K562 (cell line): ENCODE measurements around the gene SLC35F4. TPM values are rescaled to one million over a fixed set of nuclear protein-coding genes. Genes with fewer than 3 reads are reported as not detected.

Experiments used
- ATAC-seq: fragments of 200-7000 bp; cut with Tn5 transposase; 3 replicates; pipeline ENCODE4 v1.9.1; 2020; ENCODE audit warnings: moderate library complexity
- BruUV-seq: library from RNA; stranded (reverse); fragments of 400-500 nt; replicated peaks from 2 replicates; lab custom pipeline; 2021; lab: Mats Ljungman, UMichigan
- CTCF ChIA-PET: fragments of 300-600 bp; formaldehyde crosslinking; extraction: SDS; loops from one replicate; lab custom pipeline; 2021; ENCODE audit warnings: low intra/inter-chr PET ratio; lab: Yijun Ruan, JAX
- POLR2A ChIA-PET: fragments of 300-600, 350-650 bp; sonication (Branson Sonifier 250); formaldehyde crosslinking; extraction: SDS; loops from one replicate; lab custom pipeline; 2021; ENCODE audit warnings: antibody characterized with exemption, inconsistent platforms; lab: Yijun Ruan, JAX
- DNase-seq, 4 experiments: peaks; one replicate each; pipeline versions ENCODE4 v3.0.0 to v3.0.0-alpha.2; 2011 to 2018; ENCODE audit warnings: low spot score in 3 of 4, mixed read lengths in 3 of 4; ENCODE audit errors: extremely low read depth in 1 of 4
- FAIRE-seq: peaks from 2 replicates; lab custom pipeline; 2011; peaks lifted over from hg19 to GRCh38; lab: Jason Lieb, UNC
- H2AFZ ChIP-seq: 2 replicates; pipeline ENCODE4 v1.6.0; 2011; ENCODE audit warnings: low read depth, low read length, control low read depth, inconsistent platforms
- H3K27ac ChIP-seq: fragments of 200-600 bp; 3 replicates; pipeline ENCODE4 v1.8.0; 2011; ENCODE audit warnings: low read depth, mild to moderate bottlenecking, control low read depth, inconsistent platforms, low read length, moderate library complexity, mixed read lengths; ENCODE audit errors: extremely low read depth
- H3K27me3 ChIP-seq, 2 experiments: fragments of 300-600 bp in 1 of 2; 2 replicates in 1 of 2; 3 replicates in 1 of 2; pipeline versions ENCODE4 v1.6.0 to v1.8.0; 2011; ENCODE audit warnings: inconsistent platforms in 2 of 2, low read length in 2 of 2, mild to moderate bottlenecking in 1 of 2, mixed read lengths in 1 of 2, moderate library complexity in 1 of 2; ENCODE audit not compliant: control insufficient read depth in 2 of 2, insufficient read depth in 2 of 2
- H3K36me3 ChIP-seq: fragments of 300-600 bp; 3 replicates; pipeline ENCODE4 v1.8.0; 2011; ENCODE audit warnings: mild to moderate bottlenecking, low read length, inconsistent platforms; ENCODE audit not compliant: control insufficient read depth, insufficient read depth
- H3K4me1 ChIP-seq, 2 experiments: fragments of 200-600 bp in 1 of 2; replicated peaks in 1 of 2; 2 replicates in 1 of 2; 3 replicates in 1 of 2; pipeline versions ENCODE4 v1.5.1 to v1.8.0; 2011; ENCODE audit warnings: inconsistent platforms in 2 of 2, low read length in 2 of 2, mild to moderate bottlenecking in 1 of 2, mixed read lengths in 1 of 2, moderate library complexity in 1 of 2; ENCODE audit not compliant: control insufficient read depth in 2 of 2, insufficient read depth in 2 of 2
- H3K4me2 ChIP-seq: 2 replicates; pipeline ENCODE4 v1.6.1; 2011; ENCODE audit warnings: low read length, control low read depth, inconsistent platforms, mixed read lengths; ENCODE audit not compliant: insufficient read depth
- H3K4me3 ChIP-seq: fragments of 200-600 bp; sonication (generic), shearing (Covaris generic); 2 replicates; pipeline ENCODE4 v1.5.1; 2016; ENCODE audit warnings: control low read depth, inconsistent platforms
- H3K79me2 ChIP-seq: fragments of 200-600 bp; 3 replicates; pipeline ENCODE4 v1.8.0; 2011; ENCODE audit warnings: low read length, inconsistent platforms; ENCODE audit not compliant: control insufficient read depth, insufficient read depth
- H3K9ac ChIP-seq, 2 experiments: 2 replicates each; pipeline versions ENCODE4 v1.6.0 to v1.6.1; 2011; ENCODE audit warnings: low read depth in 2 of 2, low read length in 2 of 2, control low read depth in 1 of 2, inconsistent platforms in 1 of 2, mild to moderate bottlenecking in 1 of 2, mixed read lengths in 1 of 2; ENCODE audit not compliant: insufficient read depth in 1 of 2
- H3K9me1 ChIP-seq: one replicate; pipeline ENCODE4 v1.6.0; 2011; ENCODE audit warnings: inconsistent platforms, mild to moderate bottlenecking, low read length, moderate library complexity; ENCODE audit not compliant: control insufficient read depth, insufficient read depth
- H3K9me3 ChIP-seq: replicated peaks from 2 replicates; pipeline ENCODE4 v1.5.1; 2011; ENCODE audit warnings: low read depth, low read length, inconsistent platforms; ENCODE audit not compliant: control insufficient read depth, insufficient read depth
- H4K20me1 ChIP-seq: replicated peaks from 2 replicates; pipeline ENCODE4 v1.6.1; 2011; ENCODE audit warnings: low read length, inconsistent platforms, mixed read lengths; ENCODE audit not compliant: control insufficient read depth, insufficient read depth
- BMI1 ChIP-seq: fragments of 150-350 bp; IDR thresholded peaks from 2 replicates; pipeline ENCODE4 v1.6.1; 2014; ENCODE audit warnings: low read length
- CBFB ChIP-seq: sonication (generic); formaldehyde crosslinking; IDR thresholded peaks from 2 replicates; pipeline ENCODE4 v1.4.0; 2020; ENCODE audit warnings: mild to moderate bottlenecking, missing genetic modification reagents
- CHCHD3 ChIP-seq: fragments of 250-450 bp; sonication (Bioruptor Pico); IDR thresholded peaks from 2 replicates; pipeline ENCODE4 v2.1.2; 2022; ENCODE audit warnings: mild to moderate bottlenecking
- SIRT6 ChIP-seq: IDR thresholded peaks from one replicate; pipeline ENCODE4 v1.6.1; 2012; ENCODE audit warnings: low read depth, mild to moderate bottlenecking, control low read depth, inconsistent platforms, low read length, moderate library complexity
- SREBF2 ChIP-seq: sonication (generic); formaldehyde crosslinking; IDR thresholded peaks from 2 replicates; pipeline ENCODE4 v1.4.0; 2020; ENCODE audit warnings: mild to moderate bottlenecking, missing genetic modification reagents
- ZNF445 ChIP-seq: fragments of 250-450 bp; sonication (Bioruptor Pico); IDR thresholded peaks from 2 replicates; pipeline ENCODE4 v1.4.0; 2020; ENCODE audit warnings: low read depth, mild to moderate bottlenecking, moderate library complexity
- WGBS: fragments of 100-300 bp; shearing (Covaris generic); methylation state at CpG from one replicate; pipeline ENCODE4 v1.1.6; 2016; ENCODE audit warnings: low coverage, mixed read lengths; ENCODE audit not compliant: insufficient coverage; ENCODE audit errors: missing lambda C conversion rate; 5-methylcytosine and 5-hydroxymethylcytosine counted together
- in situ Hi-C: fragments of 300-500 bp; cut with MboI; formaldehyde crosslinking; loops from 4 replicates; pipeline ENCODE4 v1.15.0; 2018; ENCODE audit warnings: inconsistent platforms, mixed read lengths
- intact Hi-C: fragments of 100-400 bp; cut with micrococcal nuclease; formaldehyde crosslinking; loops from 2 replicates; pipeline ENCODE4 v1.14.2; 2022
- polyA plus RNA-seq, 8 experiments: library from polyadenylated mRNA; depleted of rRNA in 4 of 8; stranded (reverse) in 5 of 8; unstranded in 3 of 8; fragments of >200 nt; fragmentation: Nextera tagmentation in 2 of 8; fragmentation: Illumina TruSeq in 1 of 8; extraction: Ambion mirVana in 2 of 8; extraction: Trizol in 1 of 8; gene quantifications; 2 replicates each; pipeline versions ENCODE4 v1.2.1 to v1.2.3, GENCODE V29; 2011 to 2014; ENCODE audit warnings: inconsistent platforms in 1 of 8, missing spikeins in 1 of 8
- total RNA-seq, 7 experiments: library from RNA; depleted of rRNA in 6 of 7; stranded (reverse); fragments of >200 nt in 6 of 7; fragmentation: Illumina TruSeq in 2 of 7; extraction: Trizol in 2 of 7; gene quantifications; 2 replicates each; pipeline versions ENCODE4 v1.2.1 to v1.2.3, GENCODE V29; 2011 to 2021; ENCODE audit warnings: low replicate concordance in 1 of 7
- TF ChIP-seq, protein P1 (sequence below): fragments of 250-450 bp; sonication (Bioruptor Pico); IDR thresholded peaks from 2 replicates; pipeline ENCODE4 v1.8.0; 2022; ENCODE audit warnings: inconsistent platforms
- TF ChIP-seq, protein P2 (sequence below): fragments of 250-450 bp; sonication (Bioruptor Pico); IDR thresholded peaks from 2 replicates; pipeline ENCODE4 v1.5.1; 2021; ENCODE audit warnings: mild to moderate bottlenecking
- TF ChIP-seq, protein P3 (sequence below): fragments of 450-650 bp; IDR thresholded peaks from 2 replicates; pipeline ENCODE4 v1.6.1; 2016; ENCODE audit warnings: mild to moderate bottlenecking, moderate library complexity

The SLC35F4 gene
- total and polyA plus RNA-seq, 9 of the 15 experiments (the other 6 are each of a cell fraction or from before 2014, with no cell fraction given) = 0.01 TPM; not detected in 8

DNA sequence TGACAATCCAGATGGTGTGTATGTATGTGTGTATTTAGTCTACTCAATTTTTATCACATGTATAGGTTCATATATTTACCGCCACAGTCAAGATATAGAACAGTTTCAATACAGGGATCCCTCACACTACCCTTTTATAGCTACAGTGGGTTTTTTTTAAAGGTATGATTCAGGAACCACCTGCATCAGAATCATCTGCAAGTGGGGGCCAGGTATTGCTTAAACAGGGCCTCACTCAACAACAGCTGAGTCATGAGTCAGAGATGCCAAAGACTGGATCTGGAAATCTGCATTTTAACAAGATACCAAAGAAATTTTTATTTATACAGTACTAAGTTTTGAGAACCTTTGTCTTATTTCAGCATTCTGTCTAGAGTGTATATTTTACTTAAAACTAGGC, 117.6 kb downstream of the SLC35F4 start:
- CTCF ChIA-PET = no interaction called here
- POLR2A ChIA-PET = no interaction called here
- H3K9me3 ChIP-seq = no peaks in the 10 kb centered on the region
- no peak overlapping the region for H3K4me3 ChIP-seq
- H3K27ac ChIP-seq = no peak overlapping the region
- no peaks in the 10 kb centered on the region for H4K20me1 ChIP-seq
- intact Hi-C loops = no loop called here
- no peaks in the 10 kb centered on the region for H3K36me3 ChIP-seq
- no peak for FAIRE-seq
- DNase-seq = no peak
- ATAC-seq = no peak
- BruUV-seq = no TSS peak
- 0% methylated on average over 1 of the region's 1 CpG for WGBS
- H3K79me2 ChIP-seq = no peaks in the 10 kb centered on the region
- H3K4me1 ChIP-seq = no peaks in the 10 kb centered on the region
- no peaks in the 10 kb centered on the region for H3K27me3 ChIP-seq
- no peak overlapping the region for H3K9ac ChIP-seq
- no peaks in the 10 kb centered on the region for H3K9me1 ChIP-seq
- H3K4me2 ChIP-seq = no peak overlapping the region
- no peak overlapping the region for H2AFZ ChIP-seq
- in situ Hi-C loops = no loop called here
- TF ChIP-seq, protein P1, sequence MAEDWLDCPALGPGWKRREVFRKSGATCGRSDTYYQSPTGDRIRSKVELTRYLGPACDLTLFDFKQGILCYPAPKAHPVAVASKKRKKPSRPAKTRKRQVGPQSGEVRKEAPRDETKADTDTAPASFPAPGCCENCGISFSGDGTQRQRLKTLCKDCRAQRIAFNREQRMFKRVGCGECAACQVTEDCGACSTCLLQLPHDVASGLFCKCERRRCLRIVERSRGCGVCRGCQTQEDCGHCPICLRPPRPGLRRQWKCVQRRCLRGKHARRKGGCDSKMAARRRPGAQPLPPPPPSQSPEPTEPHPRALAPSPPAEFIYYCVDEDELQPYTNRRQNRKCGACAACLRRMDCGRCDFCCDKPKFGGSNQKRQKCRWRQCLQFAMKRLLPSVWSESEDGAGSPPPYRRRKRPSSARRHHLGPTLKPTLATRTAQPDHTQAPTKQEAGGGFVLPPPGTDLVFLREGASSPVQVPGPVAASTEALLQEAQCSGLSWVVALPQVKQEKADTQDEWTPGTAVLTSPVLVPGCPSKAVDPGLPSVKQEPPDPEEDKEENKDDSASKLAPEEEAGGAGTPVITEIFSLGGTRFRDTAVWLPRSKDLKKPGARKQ (CRISPR knock-in tag) = no peak
- TF ChIP-seq BMI1 (no peak), CBFB (no peak), SREBF2 (CRISPR knock-in tag) (no peak), ZNF445 (no peak), CHCHD3 (no peak), SIRT6 (no peak)
- TF ChIP-seq, protein P2, sequence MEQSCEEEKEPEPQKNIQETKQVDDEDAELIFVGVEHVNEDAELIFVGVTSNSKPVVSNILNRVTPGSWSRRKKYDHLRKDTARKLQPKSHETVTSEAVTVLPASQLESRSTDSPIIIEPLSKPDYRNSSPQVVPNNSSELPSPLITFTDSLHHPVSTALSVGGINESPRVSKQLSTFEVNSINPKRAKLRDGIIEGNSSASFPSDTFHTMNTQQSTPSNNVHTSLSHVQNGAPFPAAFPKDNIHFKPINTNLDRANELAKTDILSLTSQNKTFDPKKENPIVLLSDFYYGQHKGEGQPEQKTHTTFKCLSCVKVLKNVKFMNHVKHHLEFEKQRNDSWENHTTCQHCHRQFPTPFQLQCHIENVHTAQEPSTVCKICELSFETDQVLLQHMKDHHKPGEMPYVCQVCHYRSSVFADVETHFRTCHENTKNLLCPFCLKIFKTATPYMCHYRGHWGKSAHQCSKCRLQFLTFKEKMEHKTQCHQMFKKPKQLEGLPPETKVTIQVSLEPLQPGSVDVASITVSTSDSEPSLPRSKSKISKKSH (CRISPR knock-in tag) = no peak
- TF ChIP-seq, protein P3, sequence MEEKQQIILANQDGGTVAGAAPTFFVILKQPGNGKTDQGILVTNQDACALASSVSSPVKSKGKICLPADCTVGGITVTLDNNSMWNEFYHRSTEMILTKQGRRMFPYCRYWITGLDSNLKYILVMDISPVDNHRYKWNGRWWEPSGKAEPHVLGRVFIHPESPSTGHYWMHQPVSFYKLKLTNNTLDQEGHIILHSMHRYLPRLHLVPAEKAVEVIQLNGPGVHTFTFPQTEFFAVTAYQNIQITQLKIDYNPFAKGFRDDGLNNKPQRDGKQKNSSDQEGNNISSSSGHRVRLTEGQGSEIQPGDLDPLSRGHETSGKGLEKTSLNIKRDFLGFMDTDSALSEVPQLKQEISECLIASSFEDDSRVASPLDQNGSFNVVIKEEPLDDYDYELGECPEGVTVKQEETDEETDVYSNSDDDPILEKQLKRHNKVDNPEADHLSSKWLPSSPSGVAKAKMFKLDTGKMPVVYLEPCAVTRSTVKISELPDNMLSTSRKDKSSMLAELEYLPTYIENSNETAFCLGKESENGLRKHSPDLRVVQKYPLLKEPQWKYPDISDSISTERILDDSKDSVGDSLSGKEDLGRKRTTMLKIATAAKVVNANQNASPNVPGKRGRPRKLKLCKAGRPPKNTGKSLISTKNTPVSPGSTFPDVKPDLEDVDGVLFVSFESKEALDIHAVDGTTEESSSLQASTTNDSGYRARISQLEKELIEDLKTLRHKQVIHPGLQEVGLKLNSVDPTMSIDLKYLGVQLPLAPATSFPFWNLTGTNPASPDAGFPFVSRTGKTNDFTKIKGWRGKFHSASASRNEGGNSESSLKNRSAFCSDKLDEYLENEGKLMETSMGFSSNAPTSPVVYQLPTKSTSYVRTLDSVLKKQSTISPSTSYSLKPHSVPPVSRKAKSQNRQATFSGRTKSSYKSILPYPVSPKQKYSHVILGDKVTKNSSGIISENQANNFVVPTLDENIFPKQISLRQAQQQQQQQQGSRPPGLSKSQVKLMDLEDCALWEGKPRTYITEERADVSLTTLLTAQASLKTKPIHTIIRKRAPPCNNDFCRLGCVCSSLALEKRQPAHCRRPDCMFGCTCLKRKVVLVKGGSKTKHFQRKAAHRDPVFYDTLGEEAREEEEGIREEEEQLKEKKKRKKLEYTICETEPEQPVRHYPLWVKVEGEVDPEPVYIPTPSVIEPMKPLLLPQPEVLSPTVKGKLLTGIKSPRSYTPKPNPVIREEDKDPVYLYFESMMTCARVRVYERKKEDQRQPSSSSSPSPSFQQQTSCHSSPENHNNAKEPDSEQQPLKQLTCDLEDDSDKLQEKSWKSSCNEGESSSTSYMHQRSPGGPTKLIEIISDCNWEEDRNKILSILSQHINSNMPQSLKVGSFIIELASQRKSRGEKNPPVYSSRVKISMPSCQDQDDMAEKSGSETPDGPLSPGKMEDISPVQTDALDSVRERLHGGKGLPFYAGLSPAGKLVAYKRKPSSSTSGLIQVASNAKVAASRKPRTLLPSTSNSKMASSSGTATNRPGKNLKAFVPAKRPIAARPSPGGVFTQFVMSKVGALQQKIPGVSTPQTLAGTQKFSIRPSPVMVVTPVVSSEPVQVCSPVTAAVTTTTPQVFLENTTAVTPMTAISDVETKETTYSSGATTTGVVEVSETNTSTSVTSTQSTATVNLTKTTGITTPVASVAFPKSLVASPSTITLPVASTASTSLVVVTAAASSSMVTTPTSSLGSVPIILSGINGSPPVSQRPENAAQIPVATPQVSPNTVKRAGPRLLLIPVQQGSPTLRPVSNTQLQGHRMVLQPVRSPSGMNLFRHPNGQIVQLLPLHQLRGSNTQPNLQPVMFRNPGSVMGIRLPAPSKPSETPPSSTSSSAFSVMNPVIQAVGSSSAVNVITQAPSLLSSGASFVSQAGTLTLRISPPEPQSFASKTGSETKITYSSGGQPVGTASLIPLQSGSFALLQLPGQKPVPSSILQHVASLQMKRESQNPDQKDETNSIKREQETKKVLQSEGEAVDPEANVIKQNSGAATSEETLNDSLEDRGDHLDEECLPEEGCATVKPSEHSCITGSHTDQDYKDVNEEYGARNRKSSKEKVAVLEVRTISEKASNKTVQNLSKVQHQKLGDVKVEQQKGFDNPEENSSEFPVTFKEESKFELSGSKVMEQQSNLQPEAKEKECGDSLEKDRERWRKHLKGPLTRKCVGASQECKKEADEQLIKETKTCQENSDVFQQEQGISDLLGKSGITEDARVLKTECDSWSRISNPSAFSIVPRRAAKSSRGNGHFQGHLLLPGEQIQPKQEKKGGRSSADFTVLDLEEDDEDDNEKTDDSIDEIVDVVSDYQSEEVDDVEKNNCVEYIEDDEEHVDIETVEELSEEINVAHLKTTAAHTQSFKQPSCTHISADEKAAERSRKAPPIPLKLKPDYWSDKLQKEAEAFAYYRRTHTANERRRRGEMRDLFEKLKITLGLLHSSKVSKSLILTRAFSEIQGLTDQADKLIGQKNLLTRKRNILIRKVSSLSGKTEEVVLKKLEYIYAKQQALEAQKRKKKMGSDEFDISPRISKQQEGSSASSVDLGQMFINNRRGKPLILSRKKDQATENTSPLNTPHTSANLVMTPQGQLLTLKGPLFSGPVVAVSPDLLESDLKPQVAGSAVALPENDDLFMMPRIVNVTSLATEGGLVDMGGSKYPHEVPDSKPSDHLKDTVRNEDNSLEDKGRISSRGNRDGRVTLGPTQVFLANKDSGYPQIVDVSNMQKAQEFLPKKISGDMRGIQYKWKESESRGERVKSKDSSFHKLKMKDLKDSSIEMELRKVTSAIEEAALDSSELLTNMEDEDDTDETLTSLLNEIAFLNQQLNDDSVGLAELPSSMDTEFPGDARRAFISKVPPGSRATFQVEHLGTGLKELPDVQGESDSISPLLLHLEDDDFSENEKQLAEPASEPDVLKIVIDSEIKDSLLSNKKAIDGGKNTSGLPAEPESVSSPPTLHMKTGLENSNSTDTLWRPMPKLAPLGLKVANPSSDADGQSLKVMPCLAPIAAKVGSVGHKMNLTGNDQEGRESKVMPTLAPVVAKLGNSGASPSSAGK = no peak
